ENCODE data around the gene NACC1. TPM values are rescaled to one million over a fixed set of nuclear protein-coding genes. Genes with fewer than 3 reads are reported as not detected.

NACC1 gene
- total and polyA plus RNA-seq, 11 donors, result 28.7 to 88.2 (median 42.0) TPM

DNA sequence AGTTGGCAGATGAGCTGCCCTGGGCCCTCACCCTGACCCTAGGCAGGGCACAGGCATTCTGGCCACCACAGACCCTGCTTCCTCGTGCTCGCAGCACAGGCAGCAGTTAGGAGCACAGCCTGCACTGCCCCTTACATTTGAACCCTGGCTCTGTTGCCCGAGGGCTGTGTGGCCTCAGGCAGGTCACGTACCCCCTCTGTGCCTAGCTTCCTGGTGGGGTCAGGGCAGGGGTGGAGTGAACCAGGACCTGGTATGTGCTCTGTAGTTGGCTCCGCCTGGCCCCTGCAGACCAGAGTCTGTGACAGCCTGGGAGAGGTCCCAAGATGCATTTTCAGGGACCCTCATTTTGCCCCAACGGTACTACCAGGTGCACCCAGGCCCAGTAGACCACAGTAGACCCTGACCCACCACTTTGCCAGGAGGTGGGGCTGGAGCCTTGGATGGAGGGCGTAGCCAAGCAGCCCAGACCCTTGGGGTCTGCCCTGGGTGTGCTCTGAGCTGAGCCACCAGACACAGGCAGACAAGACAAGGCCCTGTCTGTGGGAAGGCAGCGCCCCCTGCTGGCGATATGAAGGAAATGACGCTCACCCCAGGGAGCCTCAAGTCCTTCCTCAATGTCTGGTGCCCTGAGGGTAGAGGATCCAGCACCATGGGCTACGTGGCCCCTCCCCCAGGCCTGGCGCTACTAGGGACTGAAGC, 24.5 kb upstream of the NACC1 start:
- peaks cover 0 to 26% (median 13%) of the 10 kb centered on the region in 9 donors for H3K36me3 ChIP-seq
- H3K27me3 ChIP-seq, result peaks cover 0 to 12% (median 0%) of the 10 kb centered on the region in 9 donors
- DNase-seq (peak; percentile 80 to 91 (median 84)), ATAC-seq (peak; percentile 36 to 75 (median 62))
- 43 to 48% (median 44%) methylated on average over 10 to 12 of the region's 12 CpGs for WGBS, 4 donors
- peaks cover 0 to 97% (median 76%) of the 10 kb centered on the region in 12 donors for H3K4me1 ChIP-seq
- H3K4me3 ChIP-seq, result no peak overlapping the region
- peak overlapping the region; percentile 36 to 96 (median 82) for H3K27ac ChIP-seq
- peak; percentile 90 to 98 (median 96) for TF ChIP-seq CTCF (IDR thresholded peaks at IDR 0.05)
- TF ChIP-seq POLR2A (IDR thresholded peaks at IDR 0.05), result no peak
- intact Hi-C loops (cut with DNase I), result loop anchor here (1.0 to 10.0 kb wide), 9 partner anchors 31 to 209 kb away; partner anchors contain the start of genes DNASE2 (in 1 of the 10) and KLF1 (in 1 of the 10)
- H3K9me3 ChIP-seq, result no peaks in the 10 kb centered on the region

DNA sequence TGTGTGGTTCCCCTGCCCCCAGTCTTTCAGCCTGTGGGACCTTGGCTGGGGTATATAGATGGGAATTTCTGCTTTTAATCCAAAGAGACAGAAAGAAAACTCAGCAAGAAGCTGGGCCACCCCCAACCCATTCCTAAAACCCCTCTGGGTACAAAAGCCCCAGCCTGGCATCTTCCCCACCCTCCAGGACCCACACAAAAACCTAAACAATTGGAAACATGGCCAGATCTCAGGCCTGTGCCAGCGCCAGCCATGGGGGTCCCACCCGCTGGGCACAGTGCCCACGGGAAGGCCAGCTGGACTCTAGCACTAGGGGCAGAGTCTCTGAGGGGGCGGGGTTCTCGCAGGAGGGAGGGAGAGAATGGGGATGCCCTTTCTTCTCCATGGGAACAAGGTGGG, 24.0 kb upstream of the NACC1 start:
- DNase-seq (peak in 1 of 5 donors; percentile 45), ATAC-seq (no peak)
- Histone ChIP-seq H3K27ac (peak overlapping the region in 11 of 12 donors; percentile 16 to 96 (median 78)), H3K4me1 (peaks cover 0 to 99% (median 81%) of the 10 kb centered on the region in 12 donors), H3K27me3 (peaks cover 0 to 12% (median 0%) of the 10 kb centered on the region in 9 donors), H3K36me3 (peaks cover 0 to 23% (median 13%) of the 10 kb centered on the region in 9 donors), H3K9me3 (no peaks in the 10 kb centered on the region), H3K4me3 (no peak overlapping the region)
- WGBS, 4 donors, result 47 to 60% (median 55%) methylated on average over 3 to 5 of the region's 5 CpGs
- peak in 2 of 12 donors; percentile 3 to 36 for TF ChIP-seq CTCF (IDR thresholded peaks at IDR 0.05)
- no peak for TF ChIP-seq POLR2A (IDR thresholded peaks at IDR 0.05)
- intact Hi-C loops (cut with DNase I), result loop anchor here in 6 of 10 donors (1.0 to 10.0 kb wide), 6 partner anchors 37 to 209 kb away; partner anchors contain the start of genes DNASE2 (in 1 of the 6) and KLF1 (in 1 of the 6)

GRCh38 chr19:13094771-13095392, 23.2 kb upstream of the NACC1 start:
- WGBS, 4 donors, result 62 to 70% (median 66%) methylated on average over 14 to 16 of the region's 16 CpGs
- DNase-seq (peak in 3 of 5 donors; percentile 37 to 78 (median 53)), ATAC-seq (no peak)
- Histone ChIP-seq H3K4me1 (peaks cover 0 to 97% (median 84%) of the 10 kb centered on the region in 12 donors), H3K9me3 (no peaks in the 10 kb centered on the region), H3K27ac (peak overlapping the region in 11 of 12 donors; percentile 53 to 96 (median 78)), H3K4me3 (peak overlapping the region in 7 of 12 donors; percentile 5 to 73 (median 34)), H3K36me3 (peaks cover 0 to 22% (median 13%) of the 10 kb centered on the region in 9 donors), H3K27me3 (peaks cover 0 to 12% (median 0%) of the 10 kb centered on the region in 9 donors)
- TF ChIP-seq CTCF (IDR thresholded peaks at IDR 0.05) (no peak), POLR2A (IDR thresholded peaks at IDR 0.05) (no peak)
- intact Hi-C loops (cut with DNase I), result loop anchor here in 6 of 10 donors (1.0 to 10.0 kb wide), 6 partner anchors 38 to 210 kb away; partner anchors contain the start of genes DNASE2 (in 1 of the 6) and KLF1 (in 1 of the 6)

All from heart left ventricle (tissue), 16 donors.